NT2/D1 (cell line): ENCODE results near the gene ACOT4.
"Not testable (repeated sequence)": the region's sequence is repeated elsewhere in the genome, so short reads cannot be mapped to it uniquely, and the experiment has no call there.

Source experiments
- DNase-seq: peaks from one replicate; pipeline ENCODE4 v3.0.0-alpha.2; 2011; ENCODE audit warnings: low read depth, low spot score
- H3K27me3 ChIP-seq: 2 replicates; pipeline ENCODE4 v1.6.0; 2011; ENCODE audit warnings: mild to moderate bottlenecking; ENCODE audit not compliant: insufficient read length, insufficient read depth
- H3K36me3 ChIP-seq: 2 replicates; pipeline ENCODE4 v1.6.1; 2011; ENCODE audit warnings: mild to moderate bottlenecking, low read length, mixed read lengths; ENCODE audit not compliant: insufficient read depth, insufficient read length
- H3K4me1 ChIP-seq: 2 replicates; pipeline ENCODE4 v1.5.1; 2011; ENCODE audit not compliant: insufficient read depth, insufficient read length
- H3K4me3 ChIP-seq: 2 replicates; pipeline ENCODE4 v1.5.1; 2011; ENCODE audit warnings: low read depth; ENCODE audit not compliant: insufficient read length
- H3K9ac ChIP-seq: 2 replicates; pipeline ENCODE4 v1.6.0; 2011; ENCODE audit warnings: low read depth; ENCODE audit not compliant: insufficient read length
- H3K9me3 ChIP-seq: 2 replicates; pipeline ENCODE4 v1.5.1; 2011; ENCODE audit warnings: mild to moderate bottlenecking, low read length; ENCODE audit not compliant: insufficient read depth
- SUZ12 ChIP-seq: IDR thresholded peaks from 2 replicates; pipeline ENCODE4 v1.6.1; 2011; ENCODE audit not compliant: insufficient read length, insufficient read depth; ENCODE audit errors: extremely low read depth
- YY1 ChIP-seq: IDR thresholded peaks from 2 replicates; pipeline ENCODE4 v1.6.1; 2011; ENCODE audit not compliant: insufficient read length, insufficient read depth
- ZNF274 ChIP-seq: IDR thresholded peaks from 2 replicates; pipeline ENCODE4 v1.6.1; 2011; ENCODE audit warnings: mild to moderate bottlenecking, low read depth, low read length

Gene ACOT4

GRCh38 chr14:73566935-73567334, 24.7 kb upstream of the ACOT4 start:
- H3K27me3 ChIP-seq, H3K4me1 ChIP-seq, DNase-seq, H3K9ac ChIP-seq, H3K36me3 ChIP-seq, H3K9me3 ChIP-seq, H3K4me3 ChIP-seq: not testable (repeated sequence)

GRCh38 chr14:73567358-73567757, 24.3 kb upstream of the ACOT4 start:
- 0 out of 2 replicates have a peak, but pooled peaks cover 3% of the 10 kb centered on the region for H3K9me3 ChIP-seq
- no peak for DNase-seq
- no peaks in the 10 kb centered on the region for H3K4me1 ChIP-seq
- H3K4me3 ChIP-seq, result no peak overlapping the region
- no peak for TF ChIP-seq SUZ12
- TF ChIP-seq ZNF274, result no peak
- TF ChIP-seq YY1, result no peak
- no peak overlapping the region for H3K9ac ChIP-seq
- H3K36me3 ChIP-seq, result no peaks in the 10 kb centered on the region
- peaks cover 4% of the 10 kb centered on the region for H3K27me3 ChIP-seq

- H3K9ac ChIP-seq, result peak overlapping the region; percentile 81
These were observed 23.5 kb upstream of the ACOT4 start for GRCh38 chr14:73567951-73568885.

DNA sequence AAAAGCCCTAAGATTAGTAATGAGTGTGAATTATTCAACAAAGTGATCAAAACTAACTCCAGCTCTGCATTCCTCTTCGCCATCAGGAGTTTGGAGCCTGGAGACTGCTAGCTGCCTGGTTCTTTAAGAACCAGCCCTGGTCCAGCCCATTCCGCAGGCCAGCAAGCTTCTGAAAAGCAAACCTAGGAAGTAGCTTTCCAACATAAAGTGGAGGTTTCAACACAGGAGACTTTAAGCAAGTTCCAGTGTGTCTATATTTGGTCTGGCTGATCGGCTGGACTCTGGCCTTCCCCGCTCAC, 22.8 kb upstream of the ACOT4 start:
- not testable (repeated sequence) for H3K36me3 ChIP-seq, H3K4me1 ChIP-seq, H3K9me3 ChIP-seq, DNase-seq, H3K27me3 ChIP-seq
- Histone ChIP-seq H3K9ac (peak overlapping the region; percentile 81), H3K4me3 (peak overlapping the region; percentile 45)

More at GRCh38 chr14:73567951-73568885, 23.5 kb upstream of the ACOT4 start:
- Histone ChIP-seq H3K9me3 (0 out of 2 replicates have a peak, but pooled peaks cover 3% of the 10 kb centered on the region), H3K36me3 (no peaks in the 10 kb centered on the region), H3K4me3 (peak overlapping the region; percentile 45), H3K27me3 (peaks cover 4% of the 10 kb centered on the region), H3K4me1 (no peaks in the 10 kb centered on the region)
- DNase-seq, result no peak
- TF ChIP-seq ZNF274 (no peak), YY1 (no peak), SUZ12 (no peak)

DNA sequence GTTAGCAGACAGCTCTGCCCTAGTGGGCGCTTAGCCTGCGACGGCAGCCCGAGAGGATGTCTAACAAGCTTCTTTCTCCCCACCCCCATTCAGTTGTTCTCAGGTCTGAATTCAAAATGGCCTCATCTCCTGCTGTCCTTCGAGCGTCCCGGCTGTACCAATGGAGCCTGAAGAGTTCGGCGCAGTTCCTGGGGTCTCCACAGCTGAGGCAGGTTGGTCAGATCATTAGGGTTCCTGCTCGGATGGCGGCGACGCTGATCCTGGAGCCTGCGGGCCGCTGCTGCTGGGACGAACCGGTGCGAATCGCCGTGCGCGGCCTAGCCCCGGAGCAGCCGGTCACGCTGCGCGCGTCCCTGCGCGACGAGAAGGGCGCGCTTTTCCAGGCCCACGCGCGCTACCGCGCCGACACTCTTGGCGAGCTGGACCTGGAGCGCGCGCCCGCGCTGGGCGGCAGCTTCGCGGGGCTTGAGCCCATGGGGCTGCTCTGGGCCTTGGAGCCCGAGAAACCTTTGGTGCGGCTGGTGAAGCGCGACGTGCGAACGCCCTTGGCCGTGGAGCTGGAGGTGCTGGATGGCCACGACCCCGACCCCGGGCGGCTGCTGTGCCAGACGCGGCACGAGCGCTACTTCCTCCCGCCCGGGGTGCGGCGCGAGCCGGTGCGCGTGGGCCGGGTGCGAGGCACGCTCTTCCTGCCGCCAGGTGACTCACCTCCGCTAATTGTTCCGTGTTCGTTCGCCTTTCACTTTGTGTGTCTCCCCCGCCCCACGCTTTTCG, 22.3 kb upstream of the ACOT4 start, which contains the start of gene ACOT2:
Gene ACOT2, plus strand, starts transcription at position 29 of the 774 bp plus-strand sequence. Its CDS starts 28 bp downstream, at position 57.
- peak; percentile 41 for TF ChIP-seq YY1
- DNase-seq, result peak; percentile 59
- Histone ChIP-seq H3K4me3 (peak within 1 kb of the TSS; percentile 45), H3K9ac (peak within 1 kb of the TSS; percentile 81)
- not testable (repeated sequence) for H3K36me3 ChIP-seq, H3K4me1 ChIP-seq, H3K27me3 ChIP-seq, H3K9me3 ChIP-seq

DNA sequence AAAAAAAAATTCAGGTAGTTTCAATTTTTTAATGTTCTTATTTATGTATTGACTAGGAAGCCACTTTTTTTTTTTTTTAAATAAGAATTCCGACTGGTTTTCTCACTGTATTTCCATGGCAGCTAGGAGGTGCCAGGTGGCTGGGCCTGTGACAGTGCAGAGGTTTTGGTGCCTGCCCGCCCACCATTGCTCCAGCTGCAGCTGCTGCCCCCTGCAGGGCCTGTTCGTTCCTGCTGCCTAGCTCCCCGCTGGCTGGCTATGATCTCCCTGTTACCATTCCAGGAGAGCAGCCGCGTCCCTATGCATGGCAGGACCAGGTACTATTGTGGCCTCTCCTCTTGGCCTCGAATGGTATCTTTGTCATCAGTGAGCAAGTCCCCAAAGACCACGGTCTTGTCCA, 20.8 kb upstream of the ACOT4 start:
- H3K9ac ChIP-seq, H3K27me3 ChIP-seq: not testable (repeated sequence)

GRCh38 chr14:73573034-73573433, 18.6 kb upstream of the ACOT4 start:
- H3K9me3 ChIP-seq, H3K9ac ChIP-seq, H3K36me3 ChIP-seq, DNase-seq, H3K27me3 ChIP-seq, H3K4me1 ChIP-seq, H3K4me3 ChIP-seq: not testable (repeated sequence)

More for the DNA sequence above, 20.8 kb upstream of the ACOT4 start:
- not testable (repeated sequence) for DNase-seq, H3K4me1 ChIP-seq, H3K4me3 ChIP-seq, H3K36me3 ChIP-seq, H3K9me3 ChIP-seq

GRCh38 chr14:73573740-73574139, 17.9 kb upstream of the ACOT4 start:
- DNase-seq, H3K9ac ChIP-seq, H3K4me3 ChIP-seq, H3K36me3 ChIP-seq, H3K27me3 ChIP-seq, H3K4me1 ChIP-seq, H3K9me3 ChIP-seq: not testable (repeated sequence)

GRCh38 chr14:73574251-73574650, 17.4 kb upstream of the ACOT4 start:
- H3K9ac ChIP-seq, H3K4me3 ChIP-seq, H3K36me3 ChIP-seq, H3K4me1 ChIP-seq, DNase-seq, H3K27me3 ChIP-seq, H3K9me3 ChIP-seq: not testable (repeated sequence)
